T-helper 22 cell (primary cell): ENCODE data around the gene EXOC2.
"Not testable (repeated sequence)": the region's sequence is repeated elsewhere in the genome, so short reads cannot be mapped to it uniquely, and the experiment has no call there.

ENCODE experiments used
- DNase-seq: peaks from one replicate; pipeline ENCODE4 v3.0.0-alpha.2; 2020; ENCODE audit warnings: low read depth

The EXOC2 gene

DNA sequence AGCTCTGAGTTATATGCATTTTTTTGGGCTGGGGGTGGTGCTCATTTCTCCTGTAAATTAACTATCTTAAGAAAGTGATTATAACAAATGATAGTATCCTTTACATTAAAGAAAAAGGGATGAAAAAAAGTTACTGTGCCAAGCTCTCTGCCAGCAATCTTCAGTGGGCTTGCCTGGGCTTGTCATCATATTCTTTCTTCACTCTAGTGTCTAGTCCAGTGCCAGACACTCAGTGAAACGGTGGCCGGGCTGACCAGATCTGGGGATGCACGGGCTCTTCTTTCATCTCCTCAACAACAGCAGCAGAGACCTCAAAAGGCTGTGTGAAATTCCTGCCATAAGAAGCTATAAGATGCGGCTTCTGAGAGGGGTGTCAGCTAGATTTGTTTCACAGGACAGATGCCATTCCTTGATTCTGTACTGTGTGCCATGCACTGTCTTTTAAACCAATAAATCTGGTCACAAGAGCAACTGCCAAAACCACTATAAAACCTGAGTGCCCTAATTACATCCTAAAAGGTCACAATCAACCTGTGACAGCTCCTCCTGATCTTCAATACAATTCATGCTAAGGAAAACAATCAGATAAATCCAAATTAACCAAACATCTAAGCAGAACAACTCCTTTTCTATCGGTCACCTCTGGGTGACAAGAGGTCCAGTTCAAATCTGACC is 12.1 kb downstream of the EXOC2 start:
- no peak for DNase-seq

DNA sequence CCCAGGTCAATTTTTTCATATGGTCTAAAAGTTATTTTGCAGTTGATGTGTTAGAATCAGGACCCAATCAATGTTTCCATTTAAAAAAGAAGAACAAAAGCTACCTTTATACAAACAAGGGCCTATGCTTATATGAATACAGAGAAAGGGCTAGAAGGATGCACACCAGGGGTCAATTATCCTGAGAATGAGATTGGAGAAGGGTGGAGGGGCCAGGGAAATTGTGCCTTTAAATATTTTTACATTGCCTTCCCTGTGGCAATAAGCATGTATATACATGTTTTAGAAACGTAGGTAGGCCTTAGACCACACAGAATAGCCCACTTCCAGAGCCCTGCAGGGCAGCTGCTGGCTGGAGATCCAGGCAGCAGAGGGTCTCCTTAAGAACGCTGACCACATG is 12.7 kb downstream of the EXOC2 start:
- DNase-seq: no peak

DNA sequence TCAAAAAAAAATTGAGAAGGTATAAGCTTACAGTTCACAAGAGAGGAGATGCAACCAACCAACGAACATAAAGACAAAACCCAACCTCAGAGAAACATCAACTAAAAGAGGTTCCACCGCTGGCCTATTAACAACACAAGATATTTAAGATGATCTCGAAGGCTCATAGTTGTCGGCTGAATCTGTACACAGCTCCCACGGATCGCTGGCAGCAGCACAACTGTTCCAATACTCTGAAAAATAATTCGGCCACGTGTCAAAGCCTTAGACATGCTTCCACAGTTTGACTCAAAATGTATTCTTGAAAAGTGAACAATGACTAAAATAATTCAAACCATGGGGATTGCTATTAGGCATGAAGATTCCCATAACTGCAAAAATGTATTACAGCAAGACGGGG is 13.7 kb downstream of the EXOC2 start:
- no peak for DNase-seq

DNA sequence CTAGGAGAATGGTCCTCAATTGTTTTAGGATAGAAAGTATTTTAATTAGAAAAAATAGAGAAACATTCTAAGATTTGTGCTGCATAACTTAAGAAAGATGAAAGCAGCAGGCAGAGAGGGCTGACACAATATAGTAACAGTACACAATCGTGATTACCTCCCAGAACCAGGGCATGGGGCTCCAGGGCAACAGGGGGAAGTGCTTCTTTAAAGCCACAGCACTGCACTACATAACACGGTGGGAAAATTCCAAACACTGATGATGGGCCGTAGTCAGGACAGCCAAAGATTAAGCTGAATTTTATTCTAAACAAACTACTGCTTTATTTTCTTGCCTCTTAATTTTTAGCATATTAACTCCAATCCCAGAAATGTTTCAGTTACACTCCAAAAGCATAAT is 14.4 kb downstream of the EXOC2 start:
- DNase-seq: no peak

DNA sequence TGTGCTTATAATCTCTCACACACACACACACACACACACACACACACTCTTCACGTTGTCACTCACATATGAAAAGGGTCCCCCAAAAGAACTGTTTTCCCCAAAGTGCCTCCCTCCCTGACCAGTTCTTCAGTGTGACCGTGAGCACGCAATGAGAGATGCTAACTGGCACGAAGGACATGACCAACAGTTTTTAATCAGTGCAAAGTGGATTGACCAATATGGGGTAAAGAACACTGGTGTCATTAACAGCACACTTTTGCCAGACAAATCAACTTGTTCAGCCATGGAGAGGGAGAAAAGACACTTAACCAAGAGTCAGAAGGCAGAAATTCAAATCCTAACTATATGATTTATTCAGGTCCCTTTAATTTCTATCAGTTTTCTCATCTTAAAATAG is 15.0 kb downstream of the EXOC2 start:
- DNase-seq: no peak

DNA sequence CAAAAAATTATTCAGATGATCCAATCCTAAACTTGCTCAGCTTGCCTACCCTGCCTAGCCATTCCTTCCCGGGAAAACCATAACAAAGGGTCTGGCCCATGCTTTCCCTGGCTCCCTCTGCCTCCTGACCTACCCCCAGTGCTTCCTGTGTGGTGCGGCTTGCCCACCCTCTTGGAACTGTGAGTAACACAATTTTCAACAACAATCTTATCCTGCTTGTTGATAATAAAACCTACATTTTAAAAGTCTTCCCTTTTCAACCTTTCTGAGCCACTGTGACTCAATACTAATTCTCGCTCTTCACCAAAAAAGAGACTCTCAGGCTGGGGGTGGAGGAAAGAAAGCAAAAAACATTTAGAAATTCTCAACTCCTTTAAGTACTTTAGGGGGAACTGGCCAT is 18.0 kb downstream of the EXOC2 start:
- no peak for DNase-seq

DNA sequence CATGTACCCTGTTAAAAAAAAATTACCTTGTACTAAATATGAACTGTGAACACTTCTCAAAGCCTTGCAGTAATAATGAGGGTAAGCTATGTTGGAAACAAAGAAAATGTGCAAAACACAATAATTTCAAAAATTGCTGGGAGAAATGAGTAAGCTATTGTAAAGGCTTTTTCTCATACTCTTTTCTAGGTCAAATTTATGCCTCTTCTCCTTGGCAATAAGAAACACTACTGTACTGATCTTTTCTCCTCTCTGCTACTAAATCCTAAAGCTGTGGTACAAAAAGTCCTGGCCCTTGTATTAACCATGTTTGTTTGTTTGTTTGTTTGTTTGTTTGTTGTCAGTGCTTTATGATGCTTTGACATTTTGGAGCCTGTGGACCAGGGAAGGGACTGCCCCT is 18.5 kb downstream of the EXOC2 start:
- DNase-seq: no peak

DNA sequence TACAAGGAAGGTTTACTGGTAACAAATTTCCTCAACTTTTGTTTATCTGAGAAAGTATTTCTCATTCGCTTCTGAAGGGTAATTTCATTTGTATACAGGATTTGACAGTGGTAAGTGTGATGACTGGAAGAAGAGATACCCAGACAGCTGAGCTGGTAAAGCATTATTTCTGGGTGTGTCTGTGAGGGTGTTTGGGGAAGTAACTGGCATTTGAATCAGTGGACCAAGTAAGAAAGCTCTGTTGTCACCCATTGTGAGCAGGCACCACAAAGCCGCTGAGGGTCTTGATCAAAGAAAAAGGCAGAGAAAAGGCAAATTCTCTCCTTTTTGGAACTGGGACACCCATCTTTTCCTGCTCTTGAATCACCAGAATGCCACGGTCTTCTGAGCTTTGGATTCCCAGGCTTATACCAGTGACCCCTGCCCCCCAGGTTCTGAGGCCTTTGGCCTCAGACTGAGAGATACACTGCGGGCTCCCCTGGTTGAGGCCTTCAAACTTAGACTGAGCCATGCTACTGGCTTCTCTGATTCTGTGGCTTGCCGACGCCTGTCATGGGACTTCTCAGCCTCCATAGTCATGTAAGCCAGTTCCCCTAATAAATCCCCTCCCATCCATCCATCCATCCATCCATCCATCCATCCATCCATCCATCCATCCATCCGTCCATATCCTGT is 25.5 kb downstream of the EXOC2 start:
- no peak for DNase-seq

DNA sequence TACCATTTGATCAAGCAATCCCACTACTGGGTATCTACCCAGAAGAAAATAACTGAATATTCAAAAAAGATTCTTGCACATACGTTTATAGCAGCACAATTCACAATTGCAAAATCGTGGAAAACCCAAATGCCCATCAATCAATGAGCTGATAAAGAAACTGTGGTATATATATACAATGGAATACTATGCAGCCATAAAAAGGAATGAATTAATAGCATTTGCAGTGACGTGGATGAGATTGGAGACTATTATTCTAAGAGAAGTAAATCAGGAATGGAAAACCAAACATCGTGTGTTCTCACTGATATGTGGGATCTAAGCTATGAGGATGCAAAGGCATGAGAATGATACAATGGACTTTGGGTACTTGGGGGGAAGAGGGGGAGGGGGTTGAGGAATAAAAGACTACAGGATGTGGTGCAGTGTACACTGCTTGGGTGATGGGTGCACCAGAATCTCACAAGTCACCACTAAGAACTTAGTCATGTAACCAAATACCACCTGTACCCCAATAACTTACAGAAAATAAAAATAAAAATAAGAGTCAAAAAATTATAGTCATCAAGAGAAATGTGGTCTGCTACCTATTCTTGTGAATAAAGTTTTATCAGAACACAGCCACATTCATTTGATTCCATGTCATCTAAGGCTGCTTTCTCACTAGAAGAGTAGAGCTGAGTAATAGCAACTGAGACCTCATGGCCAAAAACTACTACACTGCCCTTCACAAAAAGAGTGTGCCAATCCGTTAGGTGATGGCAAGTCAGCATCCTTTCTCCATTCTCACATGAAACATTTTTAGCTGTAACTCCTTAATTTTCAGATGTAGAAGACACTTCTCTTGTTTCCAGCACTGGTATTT is 27.3 kb downstream of the EXOC2 start:
- no peak for DNase-seq

DNA sequence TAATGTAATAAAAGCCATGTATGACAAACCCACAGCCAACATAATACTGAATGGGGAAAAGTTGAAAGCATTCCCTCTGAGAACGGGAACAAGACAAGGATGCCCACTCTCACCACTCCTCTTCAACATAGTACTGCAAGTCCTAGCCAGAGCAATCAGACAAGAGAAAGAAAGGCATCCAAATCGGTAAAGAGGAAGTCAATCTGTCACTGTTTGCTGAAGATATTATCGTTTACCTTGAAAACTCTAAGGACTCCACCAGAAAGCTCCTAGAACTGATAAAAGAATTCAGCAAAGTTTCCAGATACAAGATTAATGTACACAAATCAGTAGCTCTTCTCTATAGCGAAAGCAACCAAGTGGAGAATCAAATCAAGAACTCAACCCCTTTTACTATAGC is 29.2 kb downstream of the EXOC2 start:
- not testable (repeated sequence) for DNase-seq

DNA sequence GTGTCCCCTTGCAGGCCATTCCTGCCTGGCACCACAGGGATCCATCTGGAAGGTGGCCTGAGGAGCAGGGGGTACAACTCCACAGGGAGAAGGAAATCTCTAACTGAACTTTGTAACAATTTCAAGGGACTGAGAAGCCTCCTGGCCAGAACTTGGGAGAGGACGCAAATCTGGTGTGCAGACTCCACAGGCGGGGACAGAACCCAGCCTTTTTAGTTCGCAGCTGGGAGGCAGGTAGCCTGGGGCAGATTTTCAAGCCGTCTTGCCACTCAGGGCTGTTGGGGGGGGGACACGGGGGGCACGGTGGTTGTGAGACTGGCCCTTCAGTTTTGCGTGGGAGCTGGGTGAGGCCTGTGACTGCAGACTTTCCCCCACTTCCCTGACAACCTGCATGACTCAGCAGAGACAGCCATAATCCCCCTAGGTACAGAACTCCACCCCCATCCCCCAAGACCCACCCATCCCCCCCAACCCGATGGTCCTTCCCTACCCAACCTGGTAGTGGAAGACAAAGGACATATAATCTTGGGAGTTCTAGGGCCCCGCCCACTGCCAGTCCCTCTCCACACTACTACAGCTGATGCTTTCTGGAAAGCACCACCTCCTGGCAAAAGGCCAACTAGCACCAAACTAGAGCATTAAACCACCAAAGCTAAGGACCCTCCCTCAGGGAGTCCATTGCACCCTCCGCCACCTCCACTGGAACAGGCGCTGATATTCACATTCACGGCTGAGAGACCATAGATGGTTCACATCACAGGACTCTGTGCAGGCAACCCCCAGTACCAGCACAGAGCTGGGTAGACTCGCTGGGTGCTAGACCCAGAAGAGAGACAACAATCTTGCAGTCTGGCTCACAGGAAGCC is 33.0 kb downstream of the EXOC2 start:
- no peak for DNase-seq

DNA sequence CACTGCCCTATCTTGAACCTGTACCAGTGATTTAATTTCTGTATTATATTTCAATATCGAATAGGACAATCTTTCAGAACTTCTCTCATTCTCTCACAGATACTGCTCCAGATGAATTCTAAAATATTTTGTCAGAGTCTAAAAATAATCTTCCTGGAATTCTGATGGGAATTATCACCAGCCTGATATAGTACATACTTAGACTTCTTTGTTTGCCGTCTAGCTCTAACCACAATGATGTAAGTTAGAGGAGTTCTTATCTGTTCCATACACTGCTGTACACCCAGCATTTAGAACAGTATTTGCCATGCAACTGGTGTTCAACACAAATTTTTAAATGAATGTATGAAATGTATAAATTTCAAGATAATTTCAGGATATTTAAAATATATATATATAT is 34.7 kb downstream of the EXOC2 start:
- no peak for DNase-seq

DNA sequence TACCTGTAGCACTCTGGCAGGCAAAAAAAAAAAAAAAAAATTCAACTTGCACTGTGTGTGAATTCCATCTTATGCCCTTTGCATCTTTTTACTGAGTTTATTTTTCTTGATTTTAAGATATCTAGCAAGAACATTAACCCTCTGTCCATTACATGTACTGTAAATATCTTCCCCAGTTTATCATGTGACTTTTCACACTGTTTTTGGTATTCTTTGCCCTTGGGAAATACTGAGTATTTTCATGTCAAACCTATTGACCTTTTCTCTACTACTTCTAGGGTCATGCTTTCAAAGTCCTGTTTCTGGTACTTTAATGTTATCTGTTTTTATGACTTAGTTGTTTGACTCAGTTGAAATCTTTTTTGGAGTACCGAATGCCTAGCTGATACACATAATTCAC is 35.2 kb downstream of the EXOC2 start:
- no peak for DNase-seq

DNA sequence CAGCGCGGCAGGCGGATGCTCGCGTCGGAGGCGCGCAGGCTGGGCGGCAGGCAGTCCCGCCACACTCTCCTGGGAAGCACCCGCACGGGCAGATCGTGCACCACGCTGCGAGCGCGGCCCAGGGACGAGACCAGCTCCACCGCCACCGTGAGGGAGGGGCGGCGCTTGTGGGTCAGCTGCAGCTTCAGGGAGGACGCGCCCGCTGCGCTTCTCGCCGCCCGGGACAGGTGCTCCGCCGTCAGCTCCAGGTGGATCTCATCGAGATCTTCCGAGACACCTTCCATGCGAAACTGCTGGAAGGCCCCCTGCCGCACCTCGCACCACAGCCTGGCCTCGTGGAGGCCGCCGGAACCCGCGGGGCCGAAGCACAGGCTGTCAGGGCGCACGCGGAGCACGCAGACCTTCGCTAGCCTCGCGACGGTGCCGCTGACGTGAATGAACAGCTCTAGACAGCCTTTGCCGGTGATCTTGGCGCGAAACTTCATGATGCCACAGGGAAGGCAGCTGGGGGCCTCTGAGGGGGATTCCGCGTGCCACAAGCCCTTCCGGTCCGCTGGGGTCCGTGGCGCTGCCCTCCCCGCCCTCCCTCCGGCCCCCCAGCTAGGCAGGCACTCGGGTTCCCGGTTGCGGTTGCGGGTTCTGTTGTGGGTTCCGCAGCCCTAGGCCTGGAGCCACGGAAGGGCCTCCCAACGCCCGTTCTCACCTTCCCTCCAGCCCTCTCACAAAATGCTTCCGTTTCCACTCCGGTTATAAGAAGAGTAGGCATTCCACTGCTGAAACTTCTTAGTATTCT is 36.3 kb downstream of the EXOC2 start, which contains the start of gene HUS1B:
Gene HUS1B, minus strand, starts transcription at position 641 of the 793 bp plus-strand sequence. Its CDS starts 156 bp downstream, at position 485.
- DNase-seq: no peak

DNA sequence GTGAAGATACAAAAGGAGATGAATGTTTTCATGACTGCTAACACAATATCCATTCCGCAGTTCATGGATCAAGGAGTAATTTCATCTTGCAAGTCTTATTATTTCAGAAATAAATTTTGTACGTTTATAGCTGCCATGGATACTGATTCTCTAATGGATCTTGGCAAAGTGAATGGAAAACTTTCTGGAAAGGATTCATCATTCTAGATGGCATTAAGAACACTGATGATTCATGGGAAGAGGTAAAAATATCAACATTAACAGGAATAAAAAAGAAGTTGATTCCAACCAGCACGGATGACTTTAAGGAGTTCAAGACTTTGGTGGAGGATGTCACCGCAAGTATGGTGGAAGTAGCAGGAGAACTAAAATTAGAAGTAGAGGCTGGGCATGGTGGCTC is 38.8 kb downstream of the EXOC2 start:
- no peak for DNase-seq

DNA sequence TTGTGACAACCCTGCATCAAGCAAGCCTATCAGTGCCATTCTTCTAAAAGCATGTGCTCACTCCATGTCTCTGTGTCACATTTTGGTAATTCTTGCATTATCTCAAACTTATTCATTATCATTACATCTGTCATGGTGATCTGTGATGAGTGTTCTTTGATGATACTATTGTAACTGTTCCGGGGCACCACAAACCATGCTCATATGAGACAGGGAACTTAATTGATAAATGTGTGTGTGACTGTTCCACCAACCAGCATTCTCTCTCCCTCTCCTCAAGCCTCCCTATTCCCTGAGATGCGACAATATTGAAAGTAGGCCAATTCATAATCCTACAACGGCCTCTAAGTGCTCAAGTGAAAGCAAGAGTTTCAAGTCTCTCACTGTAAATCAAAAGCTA is 40.1 kb downstream of the EXOC2 start:
- no peak for DNase-seq

DNA sequence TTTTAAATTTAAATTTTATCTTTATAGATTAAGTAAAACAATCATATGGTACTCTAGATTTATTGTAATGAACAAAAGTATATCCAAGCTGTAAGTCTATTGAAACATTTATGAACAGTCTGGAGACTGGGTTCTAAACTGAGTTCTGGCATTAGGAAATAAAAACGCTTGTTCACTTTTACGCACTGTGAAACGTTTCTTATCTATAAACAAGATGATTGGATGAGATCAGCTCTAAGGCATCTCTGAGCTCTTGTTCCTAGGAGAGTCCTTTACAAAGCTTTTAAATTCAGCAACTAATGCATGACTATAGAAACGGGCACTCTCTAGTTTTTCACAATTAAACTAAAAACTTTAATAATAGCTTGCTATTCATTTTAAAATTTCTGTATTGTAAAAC is 42.8 kb downstream of the EXOC2 start:
- DNase-seq: no peak

DNA sequence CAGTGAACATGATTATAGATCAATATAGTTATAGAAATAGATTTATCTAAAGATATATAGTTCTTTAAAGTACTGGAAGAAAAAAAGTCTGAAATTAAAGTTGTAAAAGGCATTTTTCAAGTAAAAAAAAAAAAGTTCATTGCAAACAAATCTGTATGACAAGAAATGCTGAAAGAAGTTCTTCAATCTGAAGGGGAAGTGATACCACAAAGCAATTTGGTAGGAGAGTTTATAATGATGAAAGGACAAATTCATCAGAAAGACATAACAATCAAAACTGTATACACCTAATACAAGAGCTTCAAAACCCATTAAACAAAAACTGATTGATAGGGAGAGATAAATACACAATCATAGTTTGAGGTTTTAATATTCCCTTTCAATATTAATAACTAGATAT is 50.1 kb downstream of the EXOC2 start:
- DNase-seq: no peak

DNA sequence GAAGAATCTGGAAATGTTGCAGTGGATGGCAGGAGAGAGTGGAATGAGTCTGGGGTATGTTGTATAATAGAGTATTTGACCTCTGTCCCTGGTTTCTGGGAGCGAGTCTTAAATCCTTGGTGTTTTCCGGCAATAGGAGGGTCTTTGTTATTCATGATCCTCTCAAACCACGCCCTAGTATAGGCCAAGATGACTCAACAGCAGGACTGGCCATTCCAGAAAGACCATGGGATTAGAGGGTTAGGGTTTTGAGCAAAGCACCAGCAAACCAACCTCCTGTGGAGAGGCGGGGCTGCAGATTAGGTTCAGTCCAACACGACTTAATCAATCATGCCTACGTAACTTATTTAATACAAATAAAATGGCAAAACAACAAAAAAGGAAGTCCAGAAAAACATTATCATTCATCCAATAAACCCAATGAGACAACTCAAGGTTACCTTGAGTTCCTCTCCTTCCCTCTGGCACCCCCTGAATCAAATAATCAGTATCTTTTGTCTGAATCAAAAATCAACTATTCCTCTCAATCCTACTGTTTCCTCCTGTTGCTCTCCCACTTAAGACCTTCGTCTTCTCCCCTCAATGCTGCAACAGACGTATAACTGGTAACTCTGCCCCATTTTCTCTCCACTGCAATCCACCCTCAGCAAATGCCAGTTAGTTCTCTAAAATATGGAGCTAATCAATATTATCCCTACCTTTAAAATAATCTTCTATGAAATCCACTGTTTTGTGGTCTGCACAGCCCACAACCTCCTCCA is 51.5 kb downstream of the EXOC2 start:
- no peak for DNase-seq

DNA sequence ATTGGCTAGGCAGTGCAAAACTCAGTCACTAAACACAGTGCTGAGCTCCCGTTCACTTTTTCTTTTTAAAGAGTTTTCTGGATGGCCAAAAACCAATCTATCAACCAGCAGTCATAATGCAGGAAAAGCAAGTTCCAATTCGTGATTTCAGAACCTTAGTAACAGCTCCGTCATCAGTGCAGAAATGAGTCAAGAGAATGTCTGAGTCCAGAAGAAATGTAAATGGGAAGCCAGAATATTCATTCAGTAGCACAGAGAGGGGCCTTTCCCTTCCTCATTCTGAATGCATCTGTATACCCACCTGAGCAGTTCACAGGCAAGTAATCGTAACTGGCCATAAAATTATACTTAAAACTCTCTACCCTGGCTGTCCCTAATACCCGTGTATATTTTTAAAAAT is 56.5 kb downstream of the EXOC2 start:
- no peak for DNase-seq
